ENCODE data around the gene MMP7. TPM values are rescaled to one million over a fixed set of nuclear protein-coding genes. Genes with fewer than 3 reads are reported as not detected.

Gene MMP7
- total and polyA plus RNA-seq, 4 donors, result 0.99 to 1.8 (median 1.4) TPM; not detected in 1

GRCh38 chr11:102485095-102485722 lies 45.3 kb downstream of the MMP7 start (continued):
- TF ChIP-seq REST (IDR thresholded peaks at IDR 0.05), result peak; percentile 17
- TF ChIP-seq SP1 (IDR thresholded peaks at IDR 0.05), result no peak
- peak in 1 of 2 donors; percentile 38 for TF ChIP-seq EGR1 (IDR thresholded peaks at IDR 0.05; ENCODE audit: low read depth in 2 of 2)
- no peak for TF ChIP-seq TAF1 (conservative IDR thresholded peaks at IDR 0.05)
- peak; percentile 6 to 20 for TF ChIP-seq RAD21 (IDR thresholded peaks at IDR 0.05)
- TF ChIP-seq RXRA (IDR thresholded peaks at IDR 0.05), result peak; percentile 54 to 69
- TF ChIP-seq FOXA2 (IDR thresholded peaks at IDR 0.05), result peak; percentile 23
- peak in 1 of 2 donors; percentile 54 for TF ChIP-seq JUND (IDR thresholded peaks at IDR 0.05)
- TF ChIP-seq FOXA1 (IDR thresholded peaks at IDR 0.05), result no peak

DNA sequence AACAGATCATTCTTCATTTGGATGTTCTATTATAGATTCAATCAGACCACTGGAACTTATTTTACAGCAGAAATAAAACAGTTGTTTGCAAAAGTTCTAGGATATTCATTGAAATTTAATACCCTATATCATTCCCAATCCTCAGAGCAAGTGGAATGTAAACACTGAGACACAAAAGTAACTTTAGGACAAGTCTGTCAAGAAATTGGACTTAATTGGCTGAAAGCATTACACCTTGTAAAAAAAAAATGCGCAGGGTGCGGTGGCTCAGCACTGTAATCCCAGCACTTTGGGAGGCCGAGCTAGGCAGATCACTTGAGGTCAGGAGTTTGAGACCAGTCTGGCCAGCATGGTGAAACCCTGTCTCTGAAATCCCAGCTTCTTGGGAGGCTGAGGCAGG lies 48.1 kb downstream of the MMP7 start:
- H3K36me3 ChIP-seq (ENCODE audit: control insufficient read depth in 4 of 4, insufficient read depth in 3 of 4, low read depth in 1 of 4, low read length in 3 of 4), result no peaks in the 10 kb centered on the region
- no peak overlapping the region for H3K4me3 ChIP-seq (ENCODE audit: low read depth in 1 of 3, low read length in 3 of 3)
- H3K27me3 ChIP-seq (ENCODE audit: control insufficient read depth in 4 of 4, insufficient read depth in 4 of 4, low read length in 3 of 4), result no peaks in the 10 kb centered on the region

More for the DNA sequence above, 48.1 kb downstream of the MMP7 start:
- no peaks in the 10 kb centered on the region for H3K9me3 ChIP-seq (ENCODE audit: control insufficient read depth in 4 of 4, low read length in 3 of 4)
- peaks cover 5 to 9% (median 7%) of the 10 kb centered on the region in 4 donors for H3K4me1 ChIP-seq (ENCODE audit: control insufficient read depth in 4 of 4, insufficient read depth in 4 of 4, low read length in 3 of 4)
- WGBS, result 68% methylated on average over 3 of the region's 3 CpGs
- H3K27ac ChIP-seq (ENCODE audit: low read depth in 1 of 2, low read length in 2 of 2), result no peak overlapping the region
- TF ChIP-seq ZBTB33 (IDR thresholded peaks at IDR 0.05) (no peak), REST (IDR thresholded peaks at IDR 0.05) (no peak), GABPA (IDR thresholded peaks at IDR 0.05 in 1 of 2, conservative IDR thresholded peaks at IDR 0.05 in 1 of 2) (no peak), SP1 (IDR thresholded peaks at IDR 0.05) (no peak), YY1 (IDR thresholded peaks at IDR 0.05) (no peak), EGR1 (IDR thresholded peaks at IDR 0.05; ENCODE audit: low read depth in 2 of 2) (no peak), TAF1 (conservative IDR thresholded peaks at IDR 0.05) (no peak)
- H3K9ac ChIP-seq (ENCODE audit: low read depth in 1 of 2, low read length in 2 of 2), result no peak overlapping the region
- no peak for DNase-seq (ENCODE audit: low spot score)
